Measurements from ENCODE around the gene LRP6.

- TF ChIP-seq CTCF (IDR thresholded peaks at IDR 0.05; ENCODE audit: insufficient read depth, low read depth, low read length) (no peak), EZH2 (IDR thresholded peaks at IDR 0.05; ENCODE audit: insufficient read depth, low read length) (no peak)
Observed at GRCh38 chr12:12126551-12126950, 140.3 kb downstream of the LRP6 start.

Measured in astrocyte (in vitro differentiated cells and primary cell).